ENCODE data around the gene DNAJC17.

DNAJC17 gene

GRCh38 chr15:40807028-40807887 is at the start of gene DNAJC17, which contains the start of gene ZFYVE19:
Gene DNAJC17 (minus strand): TSS chr15:40807473. CDS start chr15:40807446, 27 bp downstream.
Gene ZFYVE19 (plus strand): TSS chr15:40807089. CDS start chr15:40807590, 501 bp downstream.
- DNase-seq (ENCODE audit: low read depth): peak; percentile 89

DNA sequence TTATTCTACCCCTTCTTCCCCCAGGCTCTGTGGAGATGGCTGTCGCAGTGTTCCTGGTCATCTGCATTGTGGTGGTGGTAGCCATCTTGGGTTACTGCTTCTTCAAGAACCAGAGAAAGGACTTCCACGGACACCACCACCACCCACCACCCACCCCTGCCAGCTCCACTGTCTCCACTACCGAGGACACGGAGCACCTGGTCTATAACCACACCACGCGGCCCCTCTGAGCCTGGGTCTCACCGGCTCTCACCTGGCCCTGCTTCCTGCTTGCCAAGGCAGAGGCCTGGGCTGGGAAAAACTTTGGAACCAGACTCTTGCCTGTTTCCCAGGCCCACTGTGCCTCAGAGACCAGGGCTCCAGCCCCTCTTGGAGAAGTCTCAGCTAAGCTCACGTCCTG is 49.5 kb upstream of the DNAJC17 start:
- DNase-seq (ENCODE audit: low read depth): no peak

DNA sequence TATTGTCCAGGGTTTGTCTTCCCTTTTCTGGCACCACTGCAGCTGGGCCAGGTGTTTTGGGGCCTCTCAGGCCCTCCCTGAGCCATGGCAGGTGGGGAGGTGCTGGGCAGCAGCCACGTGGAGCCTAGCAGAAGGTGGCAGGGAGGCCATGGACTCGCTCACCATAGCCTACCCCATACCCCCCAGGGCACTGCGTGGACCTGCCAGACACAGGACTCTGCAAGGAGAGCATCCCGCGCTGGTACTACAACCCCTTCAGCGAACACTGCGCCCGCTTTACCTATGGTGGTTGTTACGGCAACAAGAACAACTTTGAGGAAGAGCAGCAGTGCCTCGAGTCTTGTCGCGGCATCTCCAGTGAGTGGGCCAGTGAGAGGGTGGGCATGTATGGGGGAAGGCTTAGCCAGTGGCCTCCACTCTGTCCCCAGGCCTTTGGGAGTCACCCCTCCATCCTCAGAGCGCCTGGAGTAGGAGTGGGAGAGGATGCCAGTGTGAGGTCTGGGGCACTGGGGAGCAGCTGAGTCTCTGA is 48.5 kb upstream of the DNAJC17 start:
- DNase-seq (ENCODE audit: low read depth): no peak

- DNase-seq (ENCODE audit: low read depth): no peak
Measured at GRCh38 chr15:40854161-40854560, 46.9 kb upstream of the DNAJC17 start.

- DNase-seq (ENCODE audit: low read depth): no peak
Measured at GRCh38 chr15:40853241-40853890, 46.1 kb upstream of the DNAJC17 start.

GRCh38 chr15:40852529-40852928 is 45.3 kb upstream of the DNAJC17 start:
- DNase-seq (ENCODE audit: low read depth): no peak

GRCh38 chr15:40850576-40851112 is 43.4 kb upstream of the DNAJC17 start:
- DNase-seq (ENCODE audit: low read depth): no peak

DNA sequence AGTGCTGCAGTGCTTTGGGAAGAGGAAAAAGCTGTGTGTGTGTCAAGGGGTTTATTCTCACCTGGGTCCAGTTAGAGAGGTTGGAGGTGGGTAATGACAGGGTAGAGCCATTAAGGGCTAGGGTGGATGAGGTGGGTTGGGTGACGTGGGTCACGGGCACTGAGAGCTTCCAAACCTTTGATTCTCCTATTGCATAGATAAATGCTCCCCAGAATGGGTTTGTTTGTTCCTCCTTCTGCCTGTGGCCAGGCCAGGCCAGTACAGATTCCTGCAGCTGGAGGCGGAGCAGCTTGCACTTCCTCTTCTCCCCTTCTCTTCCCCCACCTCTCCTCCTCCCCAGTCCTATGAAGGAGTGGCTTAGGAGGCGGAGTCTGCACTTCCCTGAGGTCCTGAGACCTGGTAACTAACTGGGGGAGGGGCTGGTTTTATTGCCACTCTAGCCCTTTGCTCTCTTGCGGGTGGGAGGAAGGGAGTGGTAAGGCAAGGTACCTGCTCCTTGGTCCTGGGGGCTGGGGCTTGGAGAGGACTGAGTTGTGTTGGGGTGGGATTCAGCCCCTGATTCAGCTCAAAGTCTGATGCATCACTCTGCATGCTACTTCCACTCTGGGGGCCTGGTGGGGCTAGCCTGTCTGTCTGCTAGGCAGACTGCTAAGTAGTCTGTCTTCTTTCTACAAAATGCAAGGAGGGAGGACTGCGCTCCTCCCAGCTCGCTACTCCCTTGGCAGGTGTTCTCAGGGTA is 40.1 kb upstream of the DNAJC17 start:
- peak; percentile 84 for DNase-seq (ENCODE audit: low read depth)

DNA sequence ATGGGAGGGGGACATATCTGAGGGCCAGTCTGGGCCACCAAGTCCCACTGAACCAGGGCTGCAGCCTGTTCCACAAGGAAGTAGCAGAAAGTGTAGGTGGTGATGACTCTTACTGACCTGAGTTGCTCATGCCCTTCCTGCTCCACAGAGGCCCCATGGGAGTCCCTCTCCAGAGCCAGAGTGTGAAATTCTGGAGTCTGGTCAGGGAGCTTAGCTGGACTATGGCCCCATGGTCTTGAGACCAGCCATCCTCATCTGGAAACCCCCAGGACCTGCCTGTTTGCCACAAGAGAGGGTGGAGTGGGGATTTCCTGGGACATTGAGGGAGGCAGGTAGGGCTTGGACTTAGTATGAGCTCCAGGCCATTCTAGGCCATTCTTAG is 39.6 kb upstream of the DNAJC17 start:
- DNase-seq (ENCODE audit: low read depth): no peak

DNA sequence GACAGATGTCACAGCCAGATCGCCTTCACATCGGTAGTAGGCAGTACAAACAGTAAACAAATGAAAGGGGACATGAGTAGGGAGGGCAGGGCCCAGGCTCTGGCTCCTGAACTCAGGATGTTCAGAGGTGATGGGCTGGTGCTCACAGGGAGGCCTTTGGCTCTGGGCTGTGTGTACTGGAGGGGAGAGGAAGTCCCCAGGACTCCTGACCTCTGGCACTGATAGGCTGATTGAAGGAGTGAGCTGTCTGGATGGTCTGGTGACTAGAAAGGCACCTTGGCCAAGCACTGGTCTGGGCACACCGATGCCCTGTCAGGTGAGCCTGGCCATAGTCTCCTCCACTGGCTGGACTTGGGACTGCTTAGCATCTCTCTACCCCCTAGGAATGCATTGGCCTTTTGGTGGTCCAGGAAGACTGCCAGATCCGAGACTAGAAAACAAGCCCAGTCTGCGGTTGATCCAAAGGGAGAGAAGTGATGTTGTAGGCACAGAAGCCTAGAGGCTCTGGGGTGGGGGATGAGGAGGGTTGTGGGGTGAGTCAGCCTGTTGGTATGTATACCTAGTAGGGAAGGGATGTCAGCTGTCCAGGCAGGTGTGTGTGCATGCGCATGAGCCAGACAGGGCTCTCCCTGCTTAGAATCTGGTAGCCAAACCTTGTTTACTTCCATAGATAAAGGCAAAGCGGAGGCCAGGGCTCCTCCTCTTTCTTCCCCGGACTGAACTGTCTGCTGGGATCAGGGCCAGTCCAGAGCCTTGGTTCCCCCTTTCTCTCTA is 38.4 kb upstream of the DNAJC17 start:
- no peak for DNase-seq (ENCODE audit: low read depth)

DNA sequence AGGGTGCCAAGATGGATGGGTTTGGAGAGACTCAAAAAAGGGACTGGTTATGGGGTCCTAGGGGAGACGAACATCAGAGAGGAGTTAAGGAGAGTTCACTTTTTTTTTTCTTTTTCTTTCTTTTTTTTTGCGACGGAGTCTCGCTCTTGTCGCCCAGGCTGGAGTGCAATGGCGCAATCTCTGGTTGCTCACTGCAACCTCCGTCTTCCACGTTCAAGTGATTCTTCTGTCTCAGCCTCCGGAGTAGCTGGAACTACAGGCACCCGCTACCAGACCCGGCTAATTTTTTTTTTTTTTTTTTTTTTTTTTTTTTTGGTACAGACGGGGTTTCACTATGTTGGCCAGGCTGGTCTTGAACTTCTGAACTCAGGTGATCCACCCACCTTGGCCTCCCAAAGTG is 37.8 kb upstream of the DNAJC17 start:
- no peak for DNase-seq (ENCODE audit: low read depth)

GRCh38 chr15:40844696-40845030 is 37.4 kb upstream of the DNAJC17 start:
- DNase-seq (ENCODE audit: low read depth): no peak

DNA sequence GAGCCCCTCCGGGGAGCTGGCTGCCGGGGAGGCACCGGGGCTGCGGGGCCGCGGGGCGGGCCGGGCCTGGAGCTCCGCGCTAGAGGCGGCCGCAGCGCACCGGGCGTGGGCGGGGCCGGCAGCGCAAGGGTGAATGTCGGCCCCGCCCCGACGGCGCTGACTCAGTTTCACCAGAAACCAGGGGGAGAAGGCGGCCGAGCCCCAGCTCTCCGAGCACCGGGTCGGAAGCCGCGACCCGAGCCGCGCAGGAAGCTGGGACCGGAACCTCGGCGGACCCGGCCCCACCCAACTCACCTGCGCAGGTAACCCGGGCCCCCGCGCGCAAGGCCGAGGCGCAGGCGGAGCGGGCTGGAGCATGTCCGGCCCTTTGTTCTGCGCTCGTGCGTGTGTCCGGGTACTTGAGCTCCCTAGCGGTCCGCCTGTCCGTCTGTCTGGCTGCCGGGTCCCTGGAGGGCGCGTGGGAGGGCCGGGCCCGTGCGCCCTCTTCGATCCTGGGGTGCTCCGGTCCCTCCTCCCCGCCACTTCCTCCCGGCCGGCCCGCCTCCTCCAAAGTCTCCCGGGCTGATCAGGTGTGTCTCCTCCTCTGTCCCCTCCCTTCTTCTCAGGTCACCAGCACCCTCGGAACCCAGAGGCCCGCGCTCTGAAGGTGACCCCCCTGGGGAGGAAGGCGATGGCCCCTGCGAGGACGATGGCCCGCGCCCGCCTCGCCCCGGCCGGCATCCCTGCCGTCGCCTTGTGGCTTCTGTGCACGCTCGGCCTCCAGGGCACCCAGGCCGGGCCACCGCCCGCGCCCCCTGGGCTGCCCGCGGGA is 36.8 kb upstream of the DNAJC17 start, which contains the start of gene SPINT1:
TSS of gene SPINT1 (plus strand) at position 164 of the 811 bp plus-strand sequence. CDS start at position 671, 507 bp downstream.
- DNase-seq (ENCODE audit: low read depth): no peak

DNA sequence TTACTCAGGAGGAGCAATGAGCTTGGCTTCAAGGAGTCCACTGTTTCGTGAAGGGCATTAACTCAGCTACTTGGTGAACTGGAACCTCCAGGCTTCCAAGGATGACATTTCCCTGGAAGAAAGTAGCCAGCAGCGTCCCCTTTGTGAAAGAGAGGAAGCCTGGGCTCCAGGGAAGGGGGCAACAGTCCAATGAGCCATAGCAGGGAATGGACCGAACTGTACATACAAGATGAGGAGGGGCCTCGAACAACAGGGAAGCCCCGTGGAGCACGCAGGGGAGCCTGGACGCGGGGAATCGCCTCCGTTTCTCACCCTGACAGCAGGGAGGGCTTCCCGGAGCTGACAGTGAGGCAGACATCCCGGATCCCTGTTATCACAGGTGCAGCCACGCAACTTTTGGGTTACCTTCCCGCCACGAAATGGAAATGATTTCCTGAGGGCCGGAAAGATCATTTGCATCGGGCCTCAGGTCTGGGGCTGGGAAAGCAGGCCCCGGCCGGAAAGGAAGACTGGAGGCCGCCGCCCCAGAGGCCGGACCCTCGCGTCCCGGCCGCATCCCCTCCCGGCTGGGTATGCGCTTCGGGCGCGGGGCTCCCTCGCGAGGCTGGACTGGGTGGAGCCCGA is 36.1 kb upstream of the DNAJC17 start:
- DNase-seq (ENCODE audit: low read depth): no peak

- no peak for DNase-seq (ENCODE audit: low read depth)
Measured at GRCh38 chr15:40841741-40842140, 34.5 kb upstream of the DNAJC17 start.

DNA sequence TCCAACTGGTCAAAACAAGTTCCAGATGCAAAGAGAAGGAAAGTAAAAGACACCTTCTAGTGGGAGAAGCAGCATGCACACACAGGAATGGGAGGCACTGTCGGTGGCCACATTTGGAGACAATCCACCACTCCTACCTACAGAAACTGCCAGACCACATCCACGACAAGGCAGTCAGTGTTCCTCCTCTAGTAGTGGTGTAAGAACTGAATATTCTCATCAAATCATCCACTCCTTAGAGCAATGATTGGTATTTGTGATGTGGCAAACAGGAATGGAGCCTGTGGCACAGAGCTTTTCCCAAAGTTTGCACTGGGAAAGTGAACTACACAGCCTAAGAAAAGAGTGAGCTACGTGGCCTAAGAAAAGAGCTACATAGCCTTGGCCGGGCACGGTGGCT is 31.5 kb upstream of the DNAJC17 start:
- DNase-seq (ENCODE audit: low read depth): no peak

GRCh38 chr15:40836020-40836419 is 28.7 kb upstream of the DNAJC17 start:
- no peak for DNase-seq (ENCODE audit: low read depth)

DNA sequence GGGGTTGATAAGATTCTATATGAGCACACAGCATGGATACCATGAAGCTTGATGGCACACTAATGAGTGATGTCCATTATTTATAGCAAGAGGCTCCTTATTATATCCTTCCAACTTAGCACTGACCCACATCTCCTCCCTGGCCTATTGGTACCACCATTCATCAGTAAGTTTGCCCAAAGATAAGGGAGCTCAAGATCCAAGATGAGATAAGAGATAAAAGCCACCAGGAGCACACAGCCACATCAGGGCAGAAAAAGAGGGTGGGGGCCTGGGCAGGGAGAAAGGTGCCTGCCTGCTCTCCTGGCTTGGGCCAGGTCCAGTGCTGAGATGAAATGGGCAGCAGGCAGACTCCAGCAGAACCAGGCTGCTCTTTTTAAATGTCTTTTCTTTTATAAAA is 25.6 kb upstream of the DNAJC17 start:
- DNase-seq (ENCODE audit: low read depth): no peak

DNA sequence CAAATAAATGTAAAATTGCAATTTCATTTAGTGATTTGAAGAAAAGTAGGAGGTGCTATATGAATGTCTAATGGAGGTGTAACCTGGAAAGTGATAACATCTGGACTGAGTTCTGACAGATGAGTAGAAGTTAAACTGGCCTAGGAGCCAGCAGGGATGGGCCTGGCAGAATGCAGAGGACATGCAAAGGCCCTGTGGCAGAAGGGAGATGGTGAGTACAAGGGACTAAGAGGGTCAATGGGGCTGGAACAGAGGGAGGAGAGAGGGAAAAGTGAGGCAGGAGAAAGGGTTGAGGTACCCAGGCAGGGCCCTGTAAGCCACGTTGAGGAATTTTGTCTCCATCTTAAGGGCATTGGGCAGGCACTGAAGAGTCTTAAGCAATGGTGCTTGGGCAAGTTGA is 24.6 kb upstream of the DNAJC17 start:
- no peak for DNase-seq (ENCODE audit: low read depth)

- DNase-seq (ENCODE audit: low read depth): no peak
Measured at GRCh38 chr15:40830884-40831283, 23.6 kb upstream of the DNAJC17 start.

Measured in CMK (cell line).